Fibroblast of skin of back (primary cell): ENCODE data around the gene CCT7.
"Not testable (repeated sequence)": the region's sequence is repeated elsewhere in the genome, so short reads cannot be mapped to it uniquely, and the experiment has no call there.

ENCODE experiments used
- DNase-seq: peaks from one replicate; pipeline ENCODE4 v3.0.0-alpha.2; 2013

CCT7 gene

GRCh38 chr2:73255907-73256617 is 22.0 kb downstream of the CCT7 start:
- DNase-seq, result no peak

GRCh38 chr2:73256618-73256922 is 22.5 kb downstream of the CCT7 start:
- DNase-seq, result no peak

- DNase-seq, result no peak
These were observed 22.9 kb downstream of the CCT7 start for GRCh38 chr2:73257021-73257420.

- no peak for DNase-seq
These were observed 23.5 kb downstream of the CCT7 start for GRCh38 chr2:73257425-73258125.

DNA sequence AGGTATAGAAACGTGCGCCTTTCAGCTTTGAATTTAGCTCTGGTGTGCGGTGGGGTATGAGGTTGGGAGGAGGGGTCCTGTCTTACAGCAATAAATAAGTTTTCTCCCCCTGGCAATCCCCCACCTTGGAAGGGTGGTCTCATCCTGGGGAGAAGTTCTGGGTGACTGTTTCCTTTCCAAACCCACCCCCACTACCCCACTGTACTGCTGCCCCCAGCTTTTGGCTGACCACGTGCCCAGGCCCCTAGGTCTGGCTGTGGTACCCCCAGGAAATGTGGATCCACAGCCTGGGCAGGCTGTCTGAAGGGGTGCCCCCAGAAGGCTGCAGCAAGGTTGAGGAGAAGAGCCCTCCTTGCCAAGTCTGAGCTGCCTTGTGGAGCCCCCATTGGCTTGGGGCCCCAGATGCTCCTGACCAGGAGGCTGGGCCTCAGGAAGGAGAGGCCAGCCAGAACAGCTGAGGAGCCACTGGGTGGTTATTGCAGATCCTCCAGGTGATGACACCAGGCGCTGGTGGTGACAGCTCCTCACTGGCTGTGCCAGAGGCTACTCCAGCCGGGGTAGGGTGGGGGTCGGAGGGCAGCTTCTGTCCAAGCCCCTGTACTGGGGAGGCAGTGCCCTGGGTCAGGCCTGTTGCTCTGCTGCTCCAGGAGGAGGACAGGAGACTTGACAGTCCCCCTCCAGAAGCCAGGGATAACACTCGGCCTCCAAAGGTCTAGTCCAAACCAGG is 24.2 kb downstream of the CCT7 start:
- DNase-seq, result no peak

DNA sequence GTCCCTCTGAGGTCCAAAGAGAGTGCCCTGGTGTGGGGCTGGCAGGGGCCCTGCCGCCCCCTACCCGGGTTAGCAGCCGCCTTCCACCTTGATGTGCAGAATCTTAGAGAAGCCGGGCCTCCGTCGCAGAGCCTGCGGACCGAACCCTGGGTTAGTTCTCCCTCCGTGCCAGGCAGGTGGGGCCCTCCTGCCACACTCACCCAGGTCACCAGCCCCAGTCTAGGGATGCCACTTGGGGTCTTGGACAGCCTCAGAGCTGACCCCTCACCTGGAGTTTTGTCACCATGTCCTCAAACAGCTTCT is 24.8 kb downstream of the CCT7 start:
- no peak for DNase-seq

- DNase-seq, result no peak
These were observed 25.2 kb downstream of the CCT7 start for GRCh38 chr2:73259276-73259675.

GRCh38 chr2:73259704-73260337 is 25.7 kb downstream of the CCT7 start:
- no peak for DNase-seq

DNA sequence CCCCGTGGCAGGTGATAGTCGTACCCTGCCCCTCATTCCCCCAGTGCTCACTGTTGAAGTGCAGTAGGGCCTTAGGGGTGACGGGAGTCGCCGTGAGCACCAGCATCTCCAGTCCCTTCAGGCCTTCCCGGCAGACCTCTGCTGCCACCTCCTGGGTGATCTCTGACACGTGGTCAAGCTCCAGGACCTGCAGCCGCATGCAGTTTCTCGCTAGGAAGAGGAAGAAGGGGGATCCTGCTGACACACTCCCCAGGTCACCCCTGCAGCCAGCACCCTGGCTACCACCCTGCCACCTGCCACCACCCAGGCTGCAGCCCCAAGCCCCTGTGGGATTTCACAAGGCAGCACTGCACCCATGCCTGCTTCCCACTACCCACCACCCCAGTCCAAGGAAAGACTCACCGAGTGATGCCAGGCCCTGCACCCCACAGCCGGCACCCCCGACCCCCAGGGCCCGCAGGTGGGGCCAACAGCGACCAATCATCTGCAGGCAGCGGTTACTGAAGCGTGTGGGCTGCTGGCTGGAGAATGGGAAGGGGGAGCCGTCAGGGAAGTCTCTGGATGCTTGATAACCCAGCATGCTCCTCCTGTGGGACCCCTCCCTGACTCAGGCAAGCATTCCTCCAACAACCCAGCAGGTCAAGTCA is 26.4 kb downstream of the CCT7 start:
- peak; percentile 40 for DNase-seq

GRCh38 chr2:73262108-73262651 is 28.1 kb downstream of the CCT7 start:
- DNase-seq, result no peak

DNA sequence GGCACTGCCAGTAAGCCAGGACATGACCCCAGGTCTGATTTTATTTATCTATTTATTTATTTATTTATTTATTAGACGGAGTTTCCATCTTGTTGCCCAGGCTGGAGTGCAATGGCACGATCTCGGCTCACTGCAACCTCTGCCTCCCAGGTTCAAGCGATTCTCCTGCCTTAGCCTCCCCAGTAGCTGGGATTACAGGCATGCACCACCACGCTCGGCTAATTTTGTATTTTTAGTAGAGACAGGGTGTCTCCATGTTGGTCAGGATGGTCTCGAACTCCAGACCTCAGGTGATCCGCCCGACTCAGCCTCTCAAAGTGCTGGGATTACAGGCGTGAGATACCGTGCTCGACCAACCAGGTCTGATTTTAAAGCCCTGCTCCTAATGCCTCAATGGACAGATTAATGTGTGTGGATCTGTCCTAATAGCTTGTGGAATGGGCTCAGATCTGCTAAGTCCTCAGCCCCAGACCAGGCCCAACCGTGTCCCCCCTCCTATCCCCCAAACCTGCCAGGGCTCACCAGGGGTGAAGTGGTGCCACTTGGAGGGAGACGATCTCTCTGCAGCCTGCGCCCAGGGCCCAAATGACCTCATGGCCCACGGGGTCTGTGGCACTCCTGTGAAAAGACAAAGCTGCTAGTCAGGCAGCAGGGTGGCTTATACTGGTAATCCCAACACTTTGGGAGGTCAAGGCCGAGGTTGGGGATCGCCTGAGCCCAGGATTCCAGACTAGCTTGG is 28.8 kb downstream of the CCT7 start:
- not testable (repeated sequence) for DNase-seq

- DNase-seq, result no peak
These were observed 29.6 kb downstream of the CCT7 start for GRCh38 chr2:73263540-73264331.

GRCh38 chr2:73264332-73264606 is 30.2 kb downstream of the CCT7 start:
- no peak for DNase-seq

DNA sequence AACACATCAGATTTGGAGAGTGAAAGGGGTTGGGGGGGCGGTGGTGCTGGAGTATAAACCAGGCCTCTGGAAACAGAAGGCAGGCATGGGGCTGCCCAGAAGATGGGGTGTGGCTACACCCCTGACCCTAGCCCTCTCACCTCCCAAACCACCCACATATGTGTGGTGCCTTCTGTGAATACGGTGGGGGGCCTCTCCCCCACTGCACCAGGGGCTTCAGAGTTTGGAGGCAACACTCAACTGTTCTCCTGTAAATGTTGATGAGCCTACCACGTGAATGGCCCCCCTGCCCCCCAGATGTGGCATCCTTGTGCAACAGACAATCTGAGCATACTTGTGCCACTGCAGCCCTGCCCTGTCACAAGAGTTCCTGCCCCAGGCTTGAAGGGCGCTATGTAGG is 30.7 kb downstream of the CCT7 start:
- no peak for DNase-seq

- no peak for DNase-seq
These were observed 31.4 kb downstream of the CCT7 start for GRCh38 chr2:73265298-73266060.

- no peak for DNase-seq
These were observed 32.2 kb downstream of the CCT7 start for GRCh38 chr2:73266061-73266901.

- DNase-seq, result no peak
These were observed 32.9 kb downstream of the CCT7 start for GRCh38 chr2:73267008-73267407.

DNA sequence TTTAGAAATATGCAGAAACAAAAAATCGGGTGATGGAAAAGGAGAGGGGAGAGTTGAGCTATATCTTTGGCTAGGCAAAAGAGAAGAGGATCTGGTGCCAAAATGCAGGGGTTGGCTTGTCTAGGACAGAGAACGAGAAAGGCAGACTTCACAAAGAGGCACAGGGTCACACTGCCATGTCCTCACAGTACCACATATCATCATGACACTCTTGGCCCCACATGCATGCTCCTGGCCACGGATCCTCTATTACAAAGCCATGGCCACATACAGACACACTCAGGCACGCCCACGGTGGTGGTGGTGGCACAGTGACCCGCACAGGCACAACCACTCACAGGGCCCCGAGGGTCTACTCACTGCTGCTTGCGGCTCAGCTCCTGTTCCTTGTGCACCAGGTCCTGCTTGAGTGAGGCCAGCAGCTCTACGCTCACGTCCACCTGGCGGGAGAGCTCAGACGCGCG is 34.3 kb downstream of the CCT7 start:
- no peak for DNase-seq

DNA sequence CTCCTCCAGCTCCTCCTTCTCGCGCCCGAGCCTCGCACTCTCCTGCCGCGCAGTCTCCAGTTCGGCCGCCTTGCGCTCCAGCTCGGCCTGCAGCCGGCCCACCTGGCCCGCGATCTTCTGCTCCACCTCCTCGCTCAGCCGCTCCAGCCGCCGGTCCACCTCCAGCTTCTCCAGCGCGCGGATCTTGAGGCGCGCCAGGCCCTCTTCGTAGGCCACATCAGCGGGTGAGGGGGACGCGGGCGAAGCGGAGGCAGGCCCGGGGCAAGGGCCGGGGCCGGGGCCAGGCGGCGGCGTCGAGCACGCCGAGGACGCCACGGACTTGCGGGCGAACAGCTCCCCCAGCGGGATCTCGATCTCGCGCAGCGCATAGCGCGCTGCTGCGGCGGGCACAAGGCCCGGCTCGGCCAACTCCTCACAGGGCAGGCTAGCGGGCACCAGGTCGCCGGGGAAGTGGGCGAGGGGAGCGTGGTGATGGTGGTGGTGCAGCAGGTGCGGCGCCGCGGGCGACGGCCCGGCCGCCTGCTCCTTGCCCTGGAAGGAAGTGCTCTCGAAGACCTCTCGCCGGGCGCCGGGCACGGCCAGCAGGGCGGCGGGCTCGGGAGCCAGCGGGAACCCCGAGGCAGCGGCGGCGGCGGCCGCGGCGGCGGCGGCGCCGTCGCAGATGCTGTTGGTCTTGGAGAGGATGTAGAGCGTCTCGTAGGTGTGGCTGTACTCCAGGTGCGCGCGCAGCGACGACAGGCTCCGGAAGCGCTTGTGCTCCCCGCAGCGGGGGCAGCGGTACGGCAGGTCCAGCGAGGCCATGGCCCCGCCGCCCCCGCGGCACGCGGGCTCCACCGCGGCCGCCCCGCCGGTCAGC is 35.0 kb downstream of the CCT7 start:
- no peak for DNase-seq
